Femur (tissue), 1 donor: ENCODE data around the gene CCDC27.

ENCODE experiments used
- DNase-seq: peaks from one replicate; pipeline ENCODE4 v3.0.0-alpha.2; 2017

The CCDC27 gene

DNA sequence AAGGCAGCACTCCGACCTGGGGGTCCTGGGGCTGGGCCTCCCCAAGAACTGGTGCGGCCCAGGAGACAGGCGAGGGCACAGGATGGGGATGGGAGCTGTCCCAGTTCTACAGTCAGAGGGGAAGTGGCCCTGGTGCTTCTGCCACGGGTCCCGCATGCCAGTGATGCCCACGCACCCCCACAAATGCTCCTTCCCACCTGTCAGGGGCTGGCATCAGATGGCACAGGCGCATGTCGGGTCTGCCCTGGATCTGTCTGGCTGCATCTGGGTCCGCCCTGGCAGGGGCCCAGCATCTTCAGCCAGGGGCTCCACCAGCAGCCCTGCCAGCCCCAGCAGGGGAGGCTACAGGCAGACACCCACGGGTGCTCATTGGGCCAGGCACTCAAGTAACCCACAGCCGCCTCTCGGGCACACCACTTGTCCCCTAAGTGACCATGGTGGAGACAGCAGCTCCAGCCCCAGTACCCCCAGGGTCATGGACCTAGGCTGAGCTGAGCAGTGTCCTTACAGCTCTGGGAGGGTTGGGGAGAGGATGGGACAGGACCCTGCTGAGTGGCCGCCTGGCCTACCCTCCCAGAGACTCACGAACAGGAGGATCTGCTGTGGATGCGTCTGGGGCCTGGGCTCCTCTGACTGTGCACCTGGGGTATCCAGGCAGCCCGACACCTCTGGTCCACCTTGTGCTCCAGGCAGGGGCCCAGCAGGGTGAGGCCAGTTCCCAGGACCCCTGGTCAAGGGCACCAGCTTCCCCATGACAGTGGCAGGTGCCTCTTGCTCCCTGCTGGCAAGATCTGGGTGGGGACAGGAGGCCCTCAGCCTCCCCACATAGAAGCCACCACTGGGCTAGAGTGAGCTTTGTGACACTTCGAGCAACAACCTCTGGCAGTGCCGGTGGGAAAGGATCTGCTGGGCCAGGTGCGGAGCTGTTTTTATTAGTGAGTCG, 25.7 kb downstream of the CCDC27 start:
- no peak for DNase-seq

- DNase-seq: no peak
These were observed 26.5 kb downstream of the CCDC27 start for GRCh38 chr1:3778590-3779264.

DNA sequence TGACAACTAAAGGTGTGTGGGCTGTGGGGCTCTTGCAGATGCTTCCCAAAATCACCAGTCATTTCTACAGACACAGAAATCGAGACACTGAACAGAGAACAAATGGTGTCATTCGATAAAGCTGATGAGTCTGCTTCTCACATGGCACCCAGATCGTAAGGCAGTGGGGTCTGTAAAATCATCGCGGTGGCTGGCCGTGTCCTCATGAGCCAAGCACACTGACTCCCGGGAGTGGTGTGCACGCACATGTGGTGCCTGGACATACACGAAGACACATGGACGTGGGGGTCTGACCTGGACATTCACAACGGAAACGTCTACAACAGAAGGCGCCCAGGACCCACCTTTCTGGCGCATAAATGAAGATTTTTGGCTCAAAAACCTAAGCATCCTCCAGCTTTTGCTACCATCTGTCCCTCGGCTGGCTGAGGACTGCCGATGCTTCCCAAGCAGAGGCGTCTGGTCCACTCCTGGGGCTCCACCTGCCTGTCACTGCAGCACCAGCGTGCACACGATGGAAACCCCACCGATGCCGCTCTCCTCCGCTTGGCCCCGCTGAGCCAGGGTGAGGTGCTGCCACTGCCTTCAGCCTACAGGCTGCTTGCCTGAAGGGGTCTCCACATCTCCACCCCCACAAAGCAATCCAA, 27.1 kb downstream of the CCDC27 start:
- DNase-seq: no peak

DNA sequence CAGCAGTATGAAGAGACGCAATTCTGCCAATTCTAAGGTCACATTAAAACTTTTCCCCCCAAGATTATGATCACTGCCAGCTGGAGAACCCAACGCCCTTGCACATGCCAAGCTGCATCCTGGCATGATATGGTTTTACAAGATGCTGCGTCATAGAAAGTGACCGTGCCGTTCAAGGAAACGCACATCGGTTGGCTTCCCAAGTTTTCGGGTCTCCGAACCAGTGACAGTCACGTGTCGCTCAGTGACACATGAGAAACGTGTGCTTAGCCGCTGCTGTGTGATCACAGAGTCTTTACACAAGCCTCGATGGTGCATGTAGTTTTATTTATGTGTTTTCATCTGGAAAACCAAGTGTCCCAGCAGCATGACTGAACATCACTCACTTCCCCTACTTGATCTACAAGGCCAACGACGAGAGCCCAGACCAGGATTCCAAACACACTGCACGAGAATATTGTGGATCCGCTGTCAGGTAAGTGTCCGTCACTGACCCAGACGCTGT, 27.7 kb downstream of the CCDC27 start:
- no peak for DNase-seq

DNA sequence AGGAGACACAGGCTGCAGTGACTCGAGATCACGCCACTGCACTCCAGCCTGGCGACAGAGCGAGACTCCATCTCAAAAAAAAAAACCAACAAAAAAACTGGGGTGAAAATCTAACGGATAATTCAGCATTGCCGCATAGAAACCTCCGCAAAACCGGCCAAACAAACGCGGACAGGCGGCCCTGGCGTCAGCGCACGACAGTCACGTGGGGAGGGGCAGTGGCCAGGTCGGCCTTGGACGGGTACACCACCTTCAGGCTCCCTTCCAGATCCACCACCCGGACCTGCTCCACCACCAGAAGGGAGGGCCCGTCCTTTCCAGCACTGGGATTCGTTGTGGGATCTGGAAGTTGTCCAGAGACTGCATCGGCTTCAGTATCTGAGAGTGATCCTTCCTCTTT, 28.7 kb downstream of the CCDC27 start:
- no peak for DNase-seq

DNA sequence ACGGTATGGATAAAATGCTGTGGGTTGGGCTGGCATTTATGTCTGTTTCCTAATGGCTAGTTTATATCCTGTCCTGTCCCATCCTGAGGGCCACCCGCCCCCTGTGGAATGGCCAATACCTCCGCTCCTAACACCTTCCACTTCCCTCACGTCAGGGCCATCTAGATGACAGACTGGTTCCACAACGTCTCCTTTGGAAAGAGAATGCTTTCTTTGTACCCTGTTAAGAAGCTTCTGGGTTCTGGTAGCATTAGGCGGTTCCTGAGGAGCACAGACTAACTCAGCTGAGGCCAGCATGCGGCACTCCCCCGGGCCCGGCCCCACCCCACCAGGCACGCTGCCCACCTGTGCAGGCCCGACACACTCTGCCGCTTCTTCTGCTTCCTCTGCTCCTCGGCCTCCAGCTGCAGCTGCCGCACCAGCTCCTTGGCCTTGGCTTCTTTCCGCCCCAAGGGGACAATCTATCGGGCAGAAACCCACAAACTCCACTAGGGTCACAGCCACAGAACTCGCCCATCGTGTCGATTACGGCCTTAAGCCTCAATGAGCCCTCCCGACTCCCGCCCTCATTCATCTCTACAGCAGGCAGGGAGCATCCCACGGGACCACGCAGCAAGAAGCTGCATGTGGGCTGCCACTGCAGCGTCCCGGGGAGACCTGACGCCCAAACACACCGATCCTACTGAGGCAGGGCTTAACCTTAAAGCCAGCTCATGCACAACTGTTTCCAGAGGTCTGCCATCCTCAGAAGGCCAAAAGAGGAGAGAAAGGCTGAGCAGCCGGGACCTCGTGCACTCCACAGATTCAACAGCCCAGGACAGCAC, 31.6 kb downstream of the CCDC27 start:
- no peak for DNase-seq

DNA sequence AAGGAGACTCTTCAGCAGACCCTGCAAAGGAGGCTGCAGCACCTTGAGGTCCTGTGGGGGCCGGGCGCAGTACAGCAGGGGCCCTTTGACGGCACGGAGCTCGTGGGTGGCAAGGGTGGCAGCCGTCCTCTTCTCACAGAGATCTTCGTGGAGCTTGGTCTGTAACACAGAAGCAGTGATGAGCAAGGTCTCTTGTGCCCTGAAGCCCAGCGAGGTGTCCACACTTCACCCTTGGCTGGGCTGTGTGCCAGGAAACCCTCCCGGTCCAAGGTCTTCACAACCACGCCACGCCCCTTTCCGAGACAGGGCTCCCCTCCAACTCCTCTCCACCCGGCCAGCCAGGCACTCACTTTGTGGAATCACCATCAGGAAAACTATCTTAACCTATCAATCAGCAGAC, 32.8 kb downstream of the CCDC27 start:
- DNase-seq: no peak

- DNase-seq: no peak
These were observed 33.4 kb downstream of the CCDC27 start for GRCh38 chr1:3785456-3786157.

- DNase-seq: no peak
These were observed 34.5 kb downstream of the CCDC27 start for GRCh38 chr1:3786468-3787348.

GRCh38 chr1:3787349-3787715, 35.1 kb downstream of the CCDC27 start:
- DNase-seq: no peak

- DNase-seq: no peak
These were observed 35.7 kb downstream of the CCDC27 start for GRCh38 chr1:3787745-3788605.

DNA sequence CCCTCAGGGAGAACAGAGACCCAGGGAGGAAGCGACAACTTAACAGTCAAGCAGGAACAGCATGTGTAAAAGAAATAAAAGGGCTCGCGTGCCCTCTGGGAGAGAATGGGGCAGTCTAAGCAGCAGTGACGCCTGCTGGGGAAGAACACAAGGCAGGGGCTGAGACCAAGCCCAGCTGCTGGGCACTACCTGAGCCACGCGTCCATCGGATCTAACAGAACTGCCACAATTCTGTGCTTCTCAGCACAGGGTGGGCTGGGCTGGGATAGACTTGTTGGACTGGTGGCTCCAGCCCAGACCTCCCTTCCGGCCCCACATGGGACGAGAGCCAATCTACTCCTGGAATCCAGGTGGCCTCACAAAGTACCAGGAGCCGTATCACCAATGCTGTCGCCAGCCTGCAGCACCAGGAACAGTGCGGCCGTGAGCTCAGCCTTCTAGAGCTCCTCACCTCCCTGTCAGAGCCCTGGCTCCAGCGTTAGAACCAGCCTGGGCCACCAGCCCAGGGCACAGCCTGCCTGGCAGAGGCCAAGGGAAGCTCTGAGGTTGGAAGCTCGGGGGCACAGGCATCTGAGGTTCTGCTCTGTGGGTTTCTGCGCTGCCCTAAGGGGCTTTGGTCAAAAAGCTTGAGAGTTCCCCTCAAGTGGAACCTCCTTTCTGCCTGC, 36.6 kb downstream of the CCDC27 start:
- DNase-seq: no peak

GRCh38 chr1:3789421-3790300, 37.4 kb downstream of the CCDC27 start:
- DNase-seq: no peak

- DNase-seq: no peak
These were observed 38.3 kb downstream of the CCDC27 start for GRCh38 chr1:3790500-3790923.

GRCh38 chr1:3790952-3791351, 38.7 kb downstream of the CCDC27 start:
- no peak for DNase-seq

DNA sequence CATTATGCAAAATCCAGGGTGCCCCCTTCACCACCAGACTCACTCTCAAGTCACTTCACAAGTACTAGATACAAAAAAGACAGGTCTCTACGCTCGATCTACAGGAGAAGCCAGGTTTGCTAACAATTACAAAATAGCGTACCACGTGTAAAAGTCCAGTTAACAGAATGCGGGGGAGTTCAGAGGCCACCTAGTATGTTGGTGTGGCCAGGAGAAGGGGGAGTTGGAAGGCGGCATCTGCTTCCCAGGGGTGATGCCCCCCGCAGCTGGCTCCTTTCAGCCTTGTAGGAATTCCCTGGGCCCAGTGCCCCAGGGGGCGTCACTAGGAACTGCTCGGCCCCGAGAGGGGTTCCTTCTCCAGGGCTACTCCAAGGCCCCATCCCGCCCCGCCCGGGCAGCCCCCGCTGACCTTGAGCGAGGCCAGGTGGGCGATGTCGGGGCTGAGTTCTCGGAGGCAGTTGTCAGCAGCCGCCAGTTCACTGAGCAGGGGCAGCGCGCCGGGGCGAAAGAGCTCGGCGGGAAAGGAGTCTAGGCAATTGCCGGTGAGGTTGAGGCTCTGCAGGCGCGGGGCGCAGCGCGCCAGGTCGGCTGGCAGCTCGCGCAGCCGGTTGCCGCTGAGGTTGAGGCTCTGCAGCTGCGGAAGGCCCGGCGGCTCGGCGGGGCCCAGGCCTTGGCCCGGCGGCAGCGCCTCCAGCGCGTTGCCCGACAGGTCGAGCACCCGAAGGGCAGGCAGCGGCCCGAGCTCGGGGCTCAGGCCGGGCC, 43.4 kb downstream of the CCDC27 start:
- DNase-seq: no peak
